HL-60 (cell line): Measurements from ENCODE around the gene TAGLN3.

ENCODE experiments used
- DNase-seq, 2 experiments: peaks; one replicate each; pipeline ENCODE4 v3.0.0-alpha.2; 2010 to 2020; ENCODE audit warnings: low read depth in 1 of 2, low spot score in 1 of 2
- H3K27ac ChIP-seq: fragments of 250-450 bp; sonication (Bioruptor Pico); replicated peaks from 2 replicates; pipeline ENCODE4 v1.5.1; 2020; ENCODE audit warnings: mild to moderate bottlenecking, moderate library complexity
- H3K27me3 ChIP-seq: fragments of 250-450 bp; sonication (Bioruptor Pico); 2 replicates; pipeline ENCODE4 v1.5.1; 2021; ENCODE audit warnings: mild to moderate bottlenecking, moderate library complexity; ENCODE audit not compliant: insufficient read depth, poor library complexity, severe bottlenecking
- H3K4me3 ChIP-seq: replicated peaks from 2 replicates; pipeline ENCODE4 v1.5.1; 2011; ENCODE audit warnings: mild to moderate bottlenecking, control low read depth, low read length; ENCODE audit not compliant: insufficient read depth
- GABPA ChIP-seq: IDR thresholded peaks from 2 replicates; pipeline ENCODE4 v1.6.1; 2012; ENCODE audit warnings: low read depth
- POLR2AphosphoS5 ChIP-seq: IDR thresholded peaks from 2 replicates; pipeline ENCODE4 v1.6.1; 2012; ENCODE audit warnings: low read depth
- REST ChIP-seq: IDR thresholded peaks from 2 replicates; pipeline ENCODE4 v1.6.1; 2012; ENCODE audit warnings: low read depth; ENCODE audit not compliant: insufficient replicate concordance
- SPI1 ChIP-seq: IDR thresholded peaks from 2 replicates; pipeline ENCODE4 v1.6.1; 2012; ENCODE audit warnings: low read depth, mild to moderate bottlenecking, borderline replicate concordance
- TF ChIP-seq, protein P1 (sequence below): IDR thresholded peaks from one replicate; pipeline ENCODE4 v1.5.1; 2011; ENCODE audit warnings: low read length, control low read depth, inconsistent platforms; ENCODE audit not compliant: insufficient read depth

The TAGLN3 gene

DNA sequence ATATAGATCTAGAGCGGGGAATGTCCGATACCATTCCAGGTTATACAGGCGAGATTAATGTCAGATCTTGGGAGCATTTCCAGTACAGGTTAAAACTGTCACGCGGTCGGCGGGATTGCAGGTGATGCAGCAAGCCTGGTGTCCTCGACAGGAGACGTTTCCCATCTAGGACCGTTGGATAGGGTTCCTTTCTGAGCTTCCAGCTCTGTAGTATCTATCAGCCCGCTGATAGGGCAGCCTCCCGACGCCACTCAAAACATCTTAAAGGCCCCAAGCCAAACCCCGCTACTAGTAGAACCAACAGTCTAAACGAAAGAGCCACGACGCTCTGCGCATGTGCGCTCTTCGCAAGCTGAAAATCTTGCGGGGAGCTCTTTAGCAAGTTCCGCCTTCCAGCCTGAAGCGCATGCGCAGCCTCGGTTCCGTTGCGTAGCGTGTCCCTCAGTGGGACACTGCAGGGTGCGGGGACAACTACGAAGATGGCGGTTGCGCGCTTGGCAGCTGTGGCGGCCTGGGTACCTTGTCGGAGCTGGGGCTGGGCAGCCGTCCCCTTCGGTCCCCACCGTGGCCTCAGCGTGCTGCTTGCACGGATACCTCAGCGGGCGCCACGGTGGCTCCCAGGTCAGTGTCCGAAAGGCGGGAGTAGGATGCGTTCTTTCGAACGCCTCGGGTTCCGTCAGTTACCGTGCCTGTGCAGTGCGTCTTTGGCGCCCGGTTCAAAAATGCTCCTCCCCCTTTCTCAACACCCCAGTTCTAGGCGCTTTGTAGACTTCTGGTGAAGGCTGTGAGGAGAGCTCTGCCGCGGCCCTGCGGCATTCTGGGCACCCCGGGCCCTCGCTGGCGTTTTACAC is 19.9 kb upstream of the TAGLN3 start, which contains the start of gene ABHD10:
TSS of gene ABHD10 (plus strand) at position 444 of the 851 bp plus-strand sequence. CDS start at position 480, 36 bp downstream.
- H3K27me3 ChIP-seq = no peaks in the 10 kb centered on the region
- peak; percentile 14; the same call in 1 of the 2 replicates for TF ChIP-seq SPI1
- TF ChIP-seq GABPA = no peak
- TF ChIP-seq, protein P1, sequence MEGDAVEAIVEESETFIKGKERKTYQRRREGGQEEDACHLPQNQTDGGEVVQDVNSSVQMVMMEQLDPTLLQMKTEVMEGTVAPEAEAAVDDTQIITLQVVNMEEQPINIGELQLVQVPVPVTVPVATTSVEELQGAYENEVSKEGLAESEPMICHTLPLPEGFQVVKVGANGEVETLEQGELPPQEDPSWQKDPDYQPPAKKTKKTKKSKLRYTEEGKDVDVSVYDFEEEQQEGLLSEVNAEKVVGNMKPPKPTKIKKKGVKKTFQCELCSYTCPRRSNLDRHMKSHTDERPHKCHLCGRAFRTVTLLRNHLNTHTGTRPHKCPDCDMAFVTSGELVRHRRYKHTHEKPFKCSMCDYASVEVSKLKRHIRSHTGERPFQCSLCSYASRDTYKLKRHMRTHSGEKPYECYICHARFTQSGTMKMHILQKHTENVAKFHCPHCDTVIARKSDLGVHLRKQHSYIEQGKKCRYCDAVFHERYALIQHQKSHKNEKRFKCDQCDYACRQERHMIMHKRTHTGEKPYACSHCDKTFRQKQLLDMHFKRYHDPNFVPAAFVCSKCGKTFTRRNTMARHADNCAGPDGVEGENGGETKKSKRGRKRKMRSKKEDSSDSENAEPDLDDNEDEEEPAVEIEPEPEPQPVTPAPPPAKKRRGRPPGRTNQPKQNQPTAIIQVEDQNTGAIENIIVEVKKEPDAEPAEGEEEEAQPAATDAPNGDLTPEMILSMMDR = no peak
- TF ChIP-seq POLR2AphosphoS5 = peak; percentile 97
- TF ChIP-seq REST = no peak
- DNase-seq = peak; percentile 92 to 97
- H3K27ac ChIP-seq = peak within 1 kb of the TSS; percentile 96
- H3K4me3 ChIP-seq = peak within 1 kb of the TSS; percentile 65

GRCh38 chr3:111979434-111980038 is 19.2 kb upstream of the TAGLN3 start:
- H3K27ac ChIP-seq = peak overlapping the region; percentile 96
- H3K27me3 ChIP-seq = no peaks in the 10 kb centered on the region
- TF ChIP-seq, protein P1 = no peak
- TF ChIP-seq SPI1 (peak; percentile 43; the same call in 1 of the 2 replicates), REST (no peak), GABPA (no peak), POLR2AphosphoS5 (no peak)
- peak in 1 of 2 experiments; percentile 41 for DNase-seq
- H3K4me3 ChIP-seq = peak overlapping the region; percentile 65

GRCh38 chr3:111980716-111981456 is 17.8 kb upstream of the TAGLN3 start:
- DNase-seq = no peak
- no peaks in the 10 kb centered on the region for H3K27me3 ChIP-seq
- 0 out of 2 replicates have a peak overlapping the region, but pooled peaks have one; percentile 4 for H3K4me3 ChIP-seq
- H3K27ac ChIP-seq = no peak overlapping the region
- TF ChIP-seq GABPA = no peak
- no peak for TF ChIP-seq POLR2AphosphoS5
- no peak for TF ChIP-seq SPI1
- TF ChIP-seq, protein P1 = no peak
- TF ChIP-seq REST = no peak
